NCI-H1694 treated with DMSO at 0.1 percent for 48 hours (cell line): ENCODE measurements around the gene ARHGEF16.

Experiments used
- DNase-seq: peaks from one replicate; lab custom pipeline; 2025; lab: John Stamatoyannopoulos, UW

Gene ARHGEF16

DNA sequence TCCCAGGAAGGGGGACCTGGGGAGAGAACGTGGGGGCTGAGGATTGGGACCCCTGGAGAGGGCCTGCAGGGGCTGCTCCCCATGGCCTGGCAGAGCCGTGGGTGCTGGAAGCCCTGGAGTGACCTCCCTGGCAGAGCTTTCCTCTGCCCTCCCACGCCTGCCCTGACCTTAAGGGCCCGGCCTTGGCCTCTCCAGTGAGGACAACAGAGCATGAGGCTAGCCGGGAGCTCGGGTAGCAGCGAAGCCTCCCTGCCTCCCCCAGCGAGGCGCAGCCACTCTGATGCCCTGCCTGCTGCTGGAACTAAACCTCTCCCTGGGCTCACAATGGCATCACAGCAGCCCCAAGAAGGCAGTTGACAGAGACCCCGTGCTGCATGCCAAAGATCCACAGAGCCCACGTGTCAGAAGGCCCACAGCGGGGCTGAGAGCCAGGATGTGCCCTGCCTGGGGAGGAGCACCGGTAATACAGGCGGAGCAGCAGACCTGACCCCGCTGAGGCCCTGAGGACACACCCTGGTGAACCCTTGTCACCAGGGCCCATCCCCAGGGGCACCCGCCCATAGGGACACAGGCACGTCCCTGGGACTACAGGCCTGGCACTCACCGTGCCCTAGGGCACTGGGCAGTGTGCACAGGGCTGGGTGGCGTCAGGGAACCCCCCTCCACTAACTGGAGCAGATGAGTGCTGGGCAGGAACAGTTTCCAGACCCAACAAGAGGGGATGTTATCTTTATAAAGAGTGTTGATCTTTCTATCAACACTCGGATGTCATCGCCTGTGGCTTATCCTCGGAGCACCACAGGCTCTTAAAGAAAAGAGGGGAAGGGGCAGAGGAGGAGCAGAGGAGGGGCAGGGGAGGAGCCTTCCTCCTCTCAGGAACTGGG lies 48.4 kb downstream of the ARHGEF16 start:
- DNase-seq: no peak

DNA sequence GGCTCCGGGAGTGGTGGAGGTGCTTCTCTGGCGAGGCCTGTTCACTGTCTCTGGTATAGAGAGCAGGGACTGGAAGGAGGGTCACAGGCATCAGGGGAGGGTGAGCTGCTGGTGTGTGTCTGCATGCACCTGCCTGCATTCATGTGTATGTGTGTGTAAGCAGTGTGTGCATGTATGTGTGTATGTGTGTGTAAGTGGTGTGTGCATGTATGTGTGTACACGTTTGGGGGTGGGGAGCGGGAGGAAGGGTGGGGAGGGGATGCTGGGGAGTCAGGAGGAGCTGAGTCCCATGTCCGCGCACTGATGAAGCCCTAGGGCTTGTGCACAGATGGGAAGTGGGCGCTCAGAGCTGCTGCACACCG lies 49.0 kb downstream of the ARHGEF16 start:
- DNase-seq: no peak

DNA sequence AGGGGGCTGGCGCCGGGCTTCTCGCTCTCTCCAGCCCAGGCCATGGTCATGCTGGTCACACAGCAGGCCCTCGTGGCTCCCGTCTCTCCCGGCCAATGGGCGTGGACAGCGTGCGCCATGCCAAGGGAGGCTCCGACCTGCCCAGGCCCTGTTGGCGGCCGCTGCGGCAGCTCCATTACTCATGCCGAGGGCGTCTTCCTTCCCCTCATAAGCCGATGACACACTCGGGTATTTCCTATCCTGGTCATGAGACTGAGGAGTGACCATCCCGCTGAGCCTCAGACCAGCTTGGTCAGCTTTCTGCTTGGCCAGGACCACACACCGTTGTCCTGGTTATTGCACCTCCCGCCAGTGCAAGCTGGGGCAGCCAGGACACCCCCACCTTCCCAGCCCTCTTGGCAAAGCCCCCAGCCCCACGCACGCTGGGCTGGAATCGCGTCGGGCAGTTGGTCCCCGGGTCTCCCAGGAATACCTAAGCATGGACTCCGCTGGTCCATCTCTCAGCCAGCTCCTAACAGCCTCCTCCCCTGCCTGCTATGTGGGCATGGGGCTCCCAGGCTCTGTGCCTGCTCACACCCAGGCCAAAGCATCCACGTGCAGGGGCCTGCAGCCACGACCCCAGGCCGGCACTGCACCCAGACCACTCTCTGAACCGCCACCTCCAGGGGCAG lies 49.8 kb downstream of the ARHGEF16 start:
- DNase-seq: no peak

DNA sequence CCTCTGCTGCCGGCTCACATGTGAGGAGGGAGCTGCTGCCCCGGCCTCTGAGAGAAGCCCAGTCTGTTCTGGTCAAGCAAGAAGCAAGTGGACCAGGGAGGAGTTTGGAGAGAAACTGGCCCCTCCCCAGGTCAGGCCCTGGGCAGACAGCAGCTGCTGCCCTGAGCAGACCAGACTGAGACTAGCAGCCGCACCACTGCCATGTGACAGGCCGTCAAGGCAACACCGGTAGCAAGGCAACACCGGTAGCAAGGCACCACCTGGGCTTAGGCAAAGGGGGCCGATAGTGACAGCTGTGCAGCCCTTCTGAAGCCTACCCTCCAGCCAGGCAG lies 50.3 kb downstream of the ARHGEF16 start:
- DNase-seq: no peak

DNA sequence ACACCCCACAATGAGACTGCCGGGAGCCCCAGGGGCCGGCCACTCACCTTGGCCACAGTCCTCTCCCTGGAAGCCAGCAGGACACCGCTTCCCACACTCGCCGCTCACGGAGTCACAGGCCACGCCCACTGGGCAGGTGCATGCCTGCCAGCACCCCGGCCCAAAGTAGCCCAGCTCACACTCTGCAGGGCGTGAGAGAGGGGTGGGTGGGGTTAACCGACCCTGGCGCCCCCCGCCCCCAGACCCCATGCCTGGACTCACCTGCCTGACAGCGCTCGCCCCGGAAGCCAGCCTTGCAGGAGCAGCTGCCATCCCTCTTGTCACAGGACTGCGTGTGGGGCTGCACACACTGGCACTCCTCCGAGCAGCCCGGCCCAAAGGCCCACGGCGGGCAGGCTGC lies 50.7 kb downstream of the ARHGEF16 start:
- DNase-seq: no peak

DNA sequence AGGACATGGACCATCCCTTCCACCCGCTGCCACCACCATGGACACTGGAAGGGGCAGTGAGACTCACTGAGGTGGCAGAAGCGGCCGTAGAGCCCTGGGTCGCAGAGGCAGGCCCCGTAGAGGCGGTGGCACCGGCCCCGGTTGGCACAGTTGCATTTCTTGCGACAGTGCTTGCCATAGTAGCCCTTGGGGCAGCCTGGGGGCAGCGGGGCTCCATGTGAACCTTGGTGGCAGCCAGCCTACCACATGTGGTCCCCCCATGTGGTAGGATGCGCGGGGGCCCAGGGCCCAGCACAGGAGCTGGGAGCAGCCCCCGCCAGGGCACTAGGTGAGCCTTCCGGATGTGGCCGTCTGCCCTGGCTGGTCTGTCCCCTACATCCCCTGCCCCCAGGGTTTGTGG lies 51.6 kb downstream of the ARHGEF16 start:
- DNase-seq: no peak

DNA sequence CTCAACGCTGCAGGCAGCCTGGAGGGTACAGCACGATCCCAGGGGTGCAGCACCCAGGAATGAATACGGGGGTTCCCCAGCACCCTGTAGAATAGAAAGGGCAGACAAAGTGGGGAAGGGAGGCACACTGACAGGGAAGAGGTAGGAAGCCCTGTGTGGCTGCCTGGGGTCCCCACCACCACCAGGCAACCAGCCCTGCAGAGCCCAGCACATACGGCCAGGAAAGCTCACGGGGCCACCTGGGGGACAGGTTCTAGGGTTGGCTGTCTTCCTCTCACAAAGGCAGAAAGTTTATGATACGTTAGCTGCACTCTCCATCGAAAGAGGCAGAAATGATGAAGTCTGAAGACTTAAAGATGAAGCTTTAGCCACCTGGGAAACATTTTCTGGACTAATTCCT lies 52.5 kb downstream of the ARHGEF16 start:
- DNase-seq: no peak

DNA sequence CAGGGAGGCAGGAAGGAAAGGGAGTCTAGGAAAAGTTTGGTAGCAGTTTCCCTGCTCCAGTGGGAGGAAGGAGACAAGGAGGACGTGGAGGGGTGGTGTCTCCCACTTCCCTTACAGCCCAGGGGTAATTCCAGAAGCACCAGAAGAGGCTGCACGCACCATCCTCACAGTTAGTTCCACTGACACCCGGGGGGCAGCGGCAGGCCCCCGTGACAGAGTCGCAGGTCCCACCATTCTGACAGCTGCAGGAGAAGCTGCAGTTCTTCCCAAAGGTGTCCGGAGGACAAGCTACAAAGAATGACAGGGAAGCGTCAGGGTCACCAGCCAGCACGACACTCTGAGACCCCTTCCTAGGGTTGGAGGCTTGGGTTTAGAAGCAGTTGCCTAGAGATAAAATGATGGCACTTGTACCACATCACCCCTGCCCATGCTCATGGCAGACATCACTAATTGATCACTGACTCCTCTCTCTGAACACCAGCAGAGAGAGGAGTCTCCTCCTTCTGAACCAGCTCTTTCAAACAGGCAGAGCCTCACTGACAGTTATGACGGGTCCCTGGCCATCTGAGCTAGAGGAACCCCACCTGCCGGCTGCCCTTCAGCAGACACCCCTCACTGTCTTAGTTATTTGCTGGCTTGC lies 53.3 kb downstream of the ARHGEF16 start:
- DNase-seq: no peak

DNA sequence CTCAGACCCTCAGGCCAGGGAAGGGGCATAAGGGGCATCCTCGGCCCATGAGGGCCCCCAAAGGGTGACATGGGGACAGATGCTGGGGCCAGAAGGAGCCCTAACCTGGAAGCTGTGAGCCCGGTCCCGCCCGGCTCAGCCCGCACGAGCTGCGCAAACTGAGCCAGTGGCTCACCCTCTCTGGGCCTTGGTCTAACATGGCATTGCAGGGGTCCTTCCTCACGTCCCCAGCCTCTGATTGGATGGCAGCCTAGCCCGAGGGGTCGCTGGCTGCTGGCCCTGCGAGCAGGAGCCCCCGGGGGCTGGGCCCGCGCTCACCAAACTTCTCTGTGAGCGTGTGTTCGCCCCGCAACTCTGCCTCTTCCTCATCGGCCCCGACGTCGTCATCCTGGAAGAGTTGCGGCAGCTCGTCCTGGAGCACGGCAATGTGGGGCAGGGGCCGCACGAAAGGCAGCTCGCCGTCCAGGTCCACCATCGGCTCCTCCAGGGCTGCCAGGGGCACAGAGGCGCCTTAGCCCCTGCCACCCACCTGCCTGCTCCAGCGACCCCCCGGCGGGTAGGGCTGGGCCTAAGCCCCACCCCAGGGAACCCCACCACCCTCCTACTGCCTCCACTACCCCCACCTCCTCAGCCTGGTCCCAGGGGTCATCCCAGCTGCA lies 54.4 kb downstream of the ARHGEF16 start:
- DNase-seq: no peak

DNA sequence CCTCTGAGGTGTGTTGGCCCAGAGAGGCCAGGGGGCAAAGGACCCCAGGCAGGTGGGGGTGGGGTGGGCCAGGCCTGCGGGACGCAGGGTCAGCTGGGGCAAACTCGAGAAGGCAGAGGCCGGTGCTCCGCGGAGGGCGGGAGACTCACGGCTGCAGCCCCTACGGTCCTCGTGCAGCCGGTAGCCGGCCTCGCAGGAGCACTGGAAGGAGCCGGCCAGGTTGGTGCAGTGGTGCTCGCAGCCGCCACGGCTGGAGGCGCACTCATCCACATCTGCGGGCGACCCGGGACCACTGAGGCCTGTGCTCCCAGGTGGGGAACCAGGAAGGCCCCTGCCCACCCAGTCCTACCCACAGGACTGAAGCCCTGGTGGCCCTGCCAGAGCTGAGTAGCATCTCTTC lies 55.3 kb downstream of the ARHGEF16 start:
- no peak for DNase-seq

DNA sequence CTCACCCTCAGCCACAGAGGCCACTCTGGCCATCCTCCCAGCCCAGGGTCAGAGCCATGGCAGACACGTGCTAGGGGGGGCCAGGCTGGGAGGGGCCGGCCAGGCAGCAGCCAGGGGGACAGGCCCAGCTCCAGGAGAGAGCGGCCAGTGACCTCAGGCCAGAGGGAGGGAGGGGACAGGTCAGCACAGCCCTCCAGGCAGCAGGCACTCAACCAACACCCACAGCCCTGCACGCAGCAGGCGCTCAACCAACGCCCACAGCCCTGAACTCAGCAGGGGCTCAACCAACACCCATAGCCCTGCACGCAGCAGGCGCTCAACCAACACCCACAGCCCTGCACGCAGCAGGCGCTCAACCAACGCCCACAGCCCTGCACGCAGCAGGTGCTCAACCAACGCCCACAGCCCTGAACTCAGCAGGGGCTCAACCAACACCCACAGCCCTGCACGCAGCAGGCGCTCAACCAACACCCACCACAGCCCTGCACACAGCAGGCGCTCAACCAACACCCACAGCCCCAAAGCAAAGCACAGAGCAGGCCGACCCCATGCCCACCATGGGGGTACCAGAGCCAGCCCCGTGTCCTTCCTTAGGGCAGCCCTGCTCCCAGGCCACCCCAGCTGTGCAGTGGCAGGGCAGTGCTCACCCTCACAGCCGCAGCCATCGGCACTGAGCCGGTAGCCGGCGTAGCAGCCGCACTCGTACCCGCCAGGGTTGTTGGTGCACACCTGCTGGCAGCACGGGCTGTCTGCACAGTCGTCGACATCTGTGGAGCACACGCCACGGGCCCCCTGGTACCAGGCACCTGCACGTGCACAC lies 55.9 kb downstream of the ARHGEF16 start:
- no peak for DNase-seq

DNA sequence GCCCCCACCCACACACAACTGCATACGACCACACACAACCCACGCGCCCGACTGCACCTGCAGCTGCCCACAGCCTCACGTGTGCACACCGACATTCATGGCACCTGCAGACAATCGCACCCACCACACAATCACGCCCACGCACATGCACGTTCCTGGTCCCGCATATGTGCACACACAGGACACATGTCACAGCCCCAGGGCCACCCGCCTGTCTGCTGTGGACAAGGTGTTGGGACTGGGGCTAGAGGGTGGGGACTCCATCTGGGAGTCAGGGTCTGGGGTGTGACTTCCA lies 56.4 kb downstream of the ARHGEF16 start:
- DNase-seq: no peak

DNA sequence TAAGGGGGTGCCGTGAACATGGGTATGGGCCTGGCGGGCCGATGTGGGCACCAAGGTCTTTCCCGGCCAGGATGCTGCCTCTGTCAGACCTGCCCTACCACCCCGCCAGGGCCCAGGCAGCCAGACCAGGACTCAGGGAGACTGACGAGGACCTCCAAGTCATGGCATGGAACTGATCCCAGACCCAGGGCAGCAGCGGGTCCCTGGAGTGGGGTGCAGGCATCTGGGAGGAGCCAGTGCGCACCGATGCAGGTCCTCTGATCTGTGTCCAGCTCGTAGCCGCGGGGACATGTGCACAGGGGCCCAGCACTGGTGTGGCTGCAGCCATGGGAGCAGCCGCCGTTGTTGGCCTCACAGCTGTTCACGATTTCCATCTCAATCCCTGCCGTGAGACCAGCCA lies 56.8 kb downstream of the ARHGEF16 start:
- no peak for DNase-seq

DNA sequence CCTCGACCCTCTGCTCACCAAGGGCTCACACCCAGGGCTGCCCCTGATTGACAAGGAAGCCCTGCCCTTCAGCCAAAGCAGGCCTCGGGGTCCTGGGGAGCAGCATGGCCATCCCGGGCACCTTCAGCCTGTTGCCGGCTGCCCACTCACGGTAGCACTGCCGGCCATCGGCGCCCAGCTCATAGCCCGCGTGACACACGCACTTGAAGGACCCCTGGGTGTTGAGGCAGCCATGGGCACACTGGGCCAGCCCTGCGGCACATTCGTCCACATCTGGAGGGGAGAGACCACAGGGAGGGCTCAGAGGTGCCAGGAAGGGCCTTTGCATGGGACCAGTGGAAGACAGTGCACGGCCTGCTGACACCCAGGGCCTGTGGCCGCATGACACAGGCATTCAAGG lies 57.4 kb downstream of the ARHGEF16 start:
- DNase-seq: no peak

DNA sequence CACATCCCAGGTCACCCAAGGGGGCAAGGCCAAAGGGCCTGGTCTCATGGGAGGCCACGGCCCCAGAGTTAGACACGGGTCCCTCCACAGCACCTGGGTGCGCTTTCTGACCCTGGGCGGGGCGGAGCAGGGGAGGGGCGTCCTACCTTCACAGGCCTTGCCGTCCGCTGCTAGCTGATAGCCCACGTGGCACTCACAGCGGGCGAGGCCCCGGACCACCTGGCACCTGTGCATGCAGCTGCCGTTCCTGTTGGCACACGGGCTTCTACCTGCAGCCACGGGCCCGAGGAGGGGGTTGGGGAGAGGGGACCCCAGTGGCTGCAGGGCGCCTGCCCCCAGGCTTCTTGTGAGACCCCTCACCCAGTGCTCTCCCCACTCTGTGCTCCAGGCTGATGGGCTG lies 59.9 kb downstream of the ARHGEF16 start:
- no peak for DNase-seq

DNA sequence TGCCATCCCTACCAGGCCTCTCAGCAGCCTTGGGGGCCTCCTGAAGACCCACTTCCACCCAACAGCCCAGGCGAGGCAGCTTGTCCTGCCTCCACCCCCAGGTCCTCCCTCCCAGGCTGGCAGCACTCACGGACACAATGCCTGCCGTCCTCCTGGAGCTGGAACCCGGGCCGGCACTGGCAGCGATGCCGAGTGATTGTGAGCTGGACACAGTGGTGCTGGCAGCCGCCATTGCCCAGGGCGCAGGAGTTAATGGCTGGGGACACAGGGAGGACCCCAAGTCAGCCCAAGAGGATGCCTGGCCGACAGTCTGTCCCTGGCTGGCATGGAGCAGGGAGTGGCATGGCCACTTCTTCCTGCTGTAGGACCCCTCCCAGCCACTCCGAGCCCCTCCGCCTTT lies 60.8 kb downstream of the ARHGEF16 start:
- DNase-seq: no peak

DNA sequence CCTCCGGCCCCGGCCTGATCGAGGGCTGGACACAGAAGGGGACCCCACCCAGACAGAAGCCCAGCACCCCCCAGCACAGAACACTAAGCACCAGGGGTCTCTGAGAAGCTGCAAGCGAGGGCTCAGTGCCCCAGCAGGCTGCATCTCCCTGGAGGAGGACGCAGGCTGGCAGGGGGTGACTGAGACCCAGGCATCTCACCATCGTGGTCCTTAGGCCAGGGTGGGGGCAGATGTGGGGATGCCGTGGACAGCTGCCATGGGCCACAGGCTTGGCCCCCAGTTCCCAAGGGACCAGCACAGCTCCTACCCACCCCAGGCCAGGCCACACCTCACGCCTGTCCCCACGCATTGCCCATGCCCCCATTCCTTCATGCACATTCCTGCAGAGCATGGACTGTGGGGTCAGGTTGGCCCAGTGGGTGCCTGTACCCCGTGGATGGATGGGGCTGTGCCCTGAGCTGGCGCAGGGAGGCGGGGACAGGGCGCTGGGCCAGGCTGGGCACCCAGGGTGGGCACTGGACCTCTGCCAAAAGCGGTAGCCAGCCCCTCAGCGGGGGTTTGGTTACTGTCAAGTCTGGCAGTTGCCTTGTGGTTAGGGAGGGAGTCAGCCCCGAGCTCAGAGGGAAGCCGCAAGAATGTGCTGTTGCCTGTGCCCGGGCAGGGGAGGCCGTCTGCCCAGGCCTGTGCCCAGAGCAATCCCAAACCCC lies 61.5 kb downstream of the ARHGEF16 start:
- DNase-seq: no peak

DNA sequence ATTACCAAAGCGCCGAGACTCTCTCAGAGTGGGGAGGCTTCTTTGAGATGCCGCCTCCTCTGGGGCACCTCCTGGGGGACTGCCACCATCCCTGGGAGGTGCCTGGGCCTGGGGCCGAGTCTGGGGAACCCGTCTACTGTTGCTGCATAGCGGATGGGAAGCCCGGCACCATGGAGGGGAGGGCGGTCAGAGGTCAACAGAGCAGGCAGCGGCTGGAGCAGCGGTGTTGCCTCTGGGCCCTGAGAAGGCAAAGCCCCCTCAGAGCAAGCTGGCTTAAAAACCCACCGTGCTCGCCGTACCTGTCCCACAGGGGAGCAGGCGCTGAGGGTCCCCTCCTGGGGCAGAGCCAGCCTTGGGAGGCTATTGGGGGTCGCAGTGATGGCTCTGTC lies 62.0 kb downstream of the ARHGEF16 start:
- no peak for DNase-seq

DNA sequence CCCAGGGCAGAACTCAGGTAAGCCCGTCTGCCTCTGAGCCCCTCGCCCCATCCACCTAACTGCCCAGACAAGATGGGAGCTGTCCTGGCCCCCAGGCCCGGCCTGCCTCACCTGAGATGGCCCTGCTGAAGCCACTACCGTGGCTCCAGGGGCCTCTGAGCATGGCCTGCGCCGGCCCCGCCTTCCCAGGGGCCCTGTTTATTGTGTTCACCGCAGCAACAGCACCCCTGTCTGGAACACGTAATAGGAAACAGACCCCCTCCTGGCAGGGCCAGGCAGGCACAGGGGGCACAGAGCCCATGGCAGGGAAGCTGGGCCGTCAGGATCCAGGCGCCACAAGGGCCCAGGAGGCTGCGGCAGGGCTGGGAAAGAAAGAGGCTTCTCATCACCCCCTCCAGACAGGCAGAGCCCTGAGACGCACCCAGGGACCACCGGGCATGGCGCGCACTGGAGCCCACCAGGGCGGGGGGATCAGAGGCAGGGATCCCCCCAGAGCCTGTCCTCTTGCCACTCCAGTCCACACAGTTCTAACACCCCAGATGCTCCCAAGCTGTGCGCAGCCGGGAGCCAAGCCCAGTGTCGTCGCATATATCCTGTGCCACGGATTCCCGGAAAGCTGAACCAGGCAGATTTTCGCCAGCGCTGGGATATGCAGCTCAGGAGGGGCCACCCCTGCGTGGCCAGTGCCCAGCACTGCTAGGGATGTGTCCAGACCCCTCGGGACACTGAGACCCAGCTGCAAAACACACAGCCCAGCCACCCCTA lies 62.6 kb downstream of the ARHGEF16 start:
- no peak for DNase-seq

DNA sequence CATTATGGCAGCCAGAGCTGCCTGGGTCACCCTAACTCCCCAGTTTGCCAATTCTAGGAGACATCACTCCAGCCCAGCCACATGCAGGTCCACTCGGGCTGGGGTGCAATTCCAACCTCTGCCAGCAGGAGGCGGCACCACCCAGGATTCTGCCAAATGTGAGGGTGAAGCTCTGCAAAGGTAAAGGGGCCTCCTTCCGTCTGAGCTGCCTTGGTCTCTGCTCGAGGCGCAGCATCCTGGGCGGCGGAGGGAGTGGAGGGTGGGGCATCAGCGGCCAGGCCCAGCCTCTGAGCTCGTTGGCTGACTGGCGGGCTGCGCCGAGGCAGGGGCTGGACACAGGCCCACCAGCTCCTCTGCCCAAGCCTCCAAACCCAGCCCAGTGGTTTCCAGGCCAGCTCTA lies 63.8 kb downstream of the ARHGEF16 start:
- no peak for DNase-seq

DNA sequence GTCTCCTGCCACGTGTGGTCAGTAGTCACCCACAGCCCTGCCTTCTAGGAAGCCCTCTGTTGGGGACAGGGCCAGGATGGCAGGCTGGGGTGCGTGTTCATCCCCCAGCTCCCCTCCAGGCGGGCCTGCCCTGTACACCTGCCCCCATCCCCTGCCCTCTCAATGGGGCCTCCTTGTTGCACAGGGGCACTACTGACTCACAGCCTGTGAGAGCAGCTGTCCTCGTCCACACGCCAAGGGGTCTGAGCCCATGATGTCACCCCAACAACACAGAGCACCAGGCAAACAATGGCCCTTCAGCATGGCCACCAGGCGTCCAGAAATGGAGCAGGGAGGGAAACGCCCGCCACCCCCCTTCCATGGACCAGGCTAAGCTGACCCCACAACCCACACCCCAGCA lies 64.3 kb downstream of the ARHGEF16 start:
- DNase-seq: no peak
